ENCODE measurements around the gene NDUFB7. TPM values are rescaled to one million over a fixed set of nuclear protein-coding genes. Genes with fewer than 3 reads are reported as not detected.
A peak's percentile ranks its signal among the peaks of the same experiment; 100 is the strongest.

The NDUFB7 gene
- total and polyA plus RNA-seq, 3 donors from 2014 or later = 259 to 493 (median 389) TPM

DNA sequence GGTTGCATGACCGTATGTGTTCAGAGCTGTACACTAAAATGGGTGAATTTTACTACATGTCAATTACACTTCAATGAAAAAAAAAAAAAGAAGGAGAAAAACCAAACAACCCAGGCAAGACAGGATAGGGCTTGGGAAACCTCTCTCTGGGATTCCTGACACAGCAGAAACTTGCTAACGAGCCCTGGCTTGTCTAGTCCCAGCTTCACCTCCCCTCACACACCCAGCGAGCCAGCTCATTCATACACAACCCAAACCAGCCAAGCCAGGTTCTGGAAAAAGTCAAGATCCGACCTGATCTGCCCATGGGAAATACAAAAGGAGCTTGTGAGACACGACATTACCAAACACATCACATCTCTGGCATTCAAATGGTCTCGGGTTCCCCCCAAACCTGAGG lies 46.1 kb downstream of the NDUFB7 start:
- DNase-seq = no peak
- intact Hi-C loops (cut with DNase I; ENCODE audit: low total_unique reads) = no loop called here
- no peak overlapping the region for H3K4me3 ChIP-seq
- no peaks in the 10 kb centered on the region for H3K36me3 ChIP-seq (ENCODE audit: low read depth, missing control alignments)
- H3K4me1 ChIP-seq = peaks cover 3% of the 10 kb centered on the region
- TF ChIP-seq CTCF (IDR thresholded peaks at IDR 0.05) (no peak), POLR2A (IDR thresholded peaks at IDR 0.05) (no peak)
- H3K9me3 ChIP-seq = no peaks in the 10 kb centered on the region
- H3K27me3 ChIP-seq = no peaks in the 10 kb centered on the region
- H3K27ac ChIP-seq = no peak overlapping the region
- WGBS, 2 donors = 74 to 79% methylated on average over 6 of the region's 6 CpGs

DNA sequence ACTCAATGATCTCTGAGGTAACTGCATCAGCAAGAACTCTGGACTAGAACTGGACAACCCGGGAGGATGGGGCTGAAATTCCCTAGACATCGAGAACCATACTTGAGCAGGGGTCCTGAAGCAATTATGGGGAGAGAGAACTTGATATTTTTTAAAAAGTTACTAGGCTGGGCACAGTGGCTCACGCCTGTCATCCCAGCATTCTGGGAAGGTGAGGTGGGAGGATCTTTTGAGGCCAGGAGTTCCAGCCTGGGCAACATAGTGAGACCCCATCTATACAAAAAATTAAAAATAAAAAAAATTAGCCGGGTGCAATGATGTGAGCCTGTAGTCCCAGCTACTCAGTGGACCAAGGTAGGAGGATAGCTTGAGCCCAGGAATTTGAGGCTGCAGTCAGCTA lies 51.3 kb downstream of the NDUFB7 start:
- Histone ChIP-seq H3K36me3 (ENCODE audit: low read depth, missing control alignments) (no peaks in the 10 kb centered on the region), H3K4me1 (peaks cover 31% of the 10 kb centered on the region), H3K27me3 (no peaks in the 10 kb centered on the region), H3K27ac (peak overlapping the region in 1 of 2 donors; percentile 100), H3K9me3 (no peaks in the 10 kb centered on the region), H3K4me3 (no peak overlapping the region)
- DNase-seq = no peak
- WGBS, 2 donors = 88 to 94% methylated on average over 4 of the region's 4 CpGs
- intact Hi-C loops (cut with DNase I; ENCODE audit: low total_unique reads) = no loop called here
- TF ChIP-seq POLR2A (IDR thresholded peaks at IDR 0.05) (no peak), CTCF (IDR thresholded peaks at IDR 0.05) (no peak)

DNA sequence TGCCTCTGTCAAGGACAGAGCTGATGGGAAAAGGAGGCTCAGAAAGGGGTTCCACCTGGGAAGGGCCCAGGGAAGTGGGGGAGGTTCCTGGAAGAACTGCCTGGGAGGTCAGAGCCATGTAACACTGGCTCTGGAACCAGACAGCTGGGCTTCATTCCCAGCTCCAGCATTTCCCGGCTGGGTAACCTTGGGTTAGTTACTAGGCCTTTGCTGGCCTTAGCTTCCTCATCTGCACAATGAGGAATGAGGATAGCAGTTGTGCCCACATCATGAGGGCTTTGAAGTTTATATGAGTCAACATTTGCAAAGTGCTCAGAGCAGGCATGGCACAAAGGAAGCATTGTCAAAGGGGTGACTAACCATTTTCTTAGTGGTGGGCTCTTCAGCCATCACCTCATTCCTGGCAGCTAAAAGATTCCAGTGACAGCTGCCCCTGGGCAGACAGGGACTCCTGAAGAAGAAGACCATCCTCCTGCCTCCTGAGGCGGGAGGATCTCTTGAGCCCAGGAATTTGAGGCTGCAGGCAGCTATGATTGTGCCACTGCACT lies 51.9 kb downstream of the NDUFB7 start:
- Histone ChIP-seq H3K27me3 (no peaks in the 10 kb centered on the region), H3K27ac (peak overlapping the region; percentile 99 to 100), H3K4me1 (peaks cover 36% of the 10 kb centered on the region), H3K4me3 (no peak overlapping the region), H3K36me3 (ENCODE audit: low read depth, missing control alignments) (no peaks in the 10 kb centered on the region), H3K9me3 (no peaks in the 10 kb centered on the region)
- intact Hi-C loops (cut with DNase I; ENCODE audit: low total_unique reads) = no loop called here
- DNase-seq = peak; percentile 76
- WGBS, 2 donors = 42 to 52% methylated on average over 2 of the region's 2 CpGs
- TF ChIP-seq POLR2A (IDR thresholded peaks at IDR 0.05) (no peak), CTCF (IDR thresholded peaks at IDR 0.05) (no peak)

GRCh38 chr19:14519245-14519859 lies 52.5 kb downstream of the NDUFB7 start:
- intact Hi-C loops (cut with DNase I; ENCODE audit: low total_unique reads) = no loop called here
- H3K27ac ChIP-seq = peak overlapping the region; percentile 99 to 100
- DNase-seq = no peak

More at GRCh38 chr19:14519245-14519859, 52.5 kb downstream of the NDUFB7 start:
- Histone ChIP-seq H3K27me3 (no peaks in the 10 kb centered on the region), H3K9me3 (no peaks in the 10 kb centered on the region), H3K36me3 (ENCODE audit: low read depth, missing control alignments) (no peaks in the 10 kb centered on the region), H3K4me1 (peaks cover 41% of the 10 kb centered on the region), H3K4me3 (peak overlapping the region; percentile 31 to 89)
- TF ChIP-seq CTCF (IDR thresholded peaks at IDR 0.05) (no peak), POLR2A (IDR thresholded peaks at IDR 0.05) (no peak)
- 39 to 57% methylated on average over 22 of the region's 22 CpGs for WGBS, 2 donors

Measured in testis (tissue), 3 donors.